ENCODE data around the gene HEXIM1.

DNA sequence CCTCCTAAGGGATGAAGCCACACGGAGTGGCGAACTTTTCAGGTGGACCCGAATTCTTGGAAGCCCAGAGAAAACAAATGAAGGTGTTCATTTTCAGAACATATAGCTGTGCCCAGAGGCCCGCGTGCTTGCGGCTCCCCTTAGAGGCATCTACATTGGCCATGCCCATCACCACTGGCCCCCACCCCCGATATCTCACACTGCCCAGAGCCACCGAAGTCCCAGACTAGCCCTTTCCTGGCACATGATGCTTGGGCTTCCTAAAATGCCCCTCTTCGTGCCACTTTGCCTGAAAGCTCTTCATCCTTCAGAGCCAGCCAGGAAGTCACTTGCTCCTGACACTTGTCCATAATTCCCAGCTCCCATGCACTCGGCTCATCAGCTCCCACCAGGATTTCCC lies 2.1 kb upstream of the HEXIM1 start:
- TF ChIP-seq CTCF (IDR thresholded peaks at IDR 0.05; ENCODE audit: poor library complexity), result no peak
- no peak for TF ChIP-seq EZH2phosphoT487 (IDR thresholded peaks at IDR 0.05; ENCODE audit: low read depth, severe bottlenecking, unreplicated experiment)

Measured in hepatocyte (in vitro differentiated cells).